HG03432 (cell line): ENCODE measurements around the gene MACROH2A2.
A peak's percentile ranks its signal among the peaks of the same experiment; 100 is the strongest.
"Not testable (repeated sequence)": the region's sequence is repeated elsewhere in the genome, so short reads cannot be mapped to it uniquely, and the experiment has no call there.

Source experiments
- ATAC-seq: cut with Tn5 transposase; IDR thresholded peaks from one replicate; pipeline ENCODE4 v1.9.1; 2021; ENCODE audit warnings: mild to moderate bottlenecking, moderate library complexity; ENCODE audit not compliant: unreplicated experiment

MACROH2A2 gene

DNA sequence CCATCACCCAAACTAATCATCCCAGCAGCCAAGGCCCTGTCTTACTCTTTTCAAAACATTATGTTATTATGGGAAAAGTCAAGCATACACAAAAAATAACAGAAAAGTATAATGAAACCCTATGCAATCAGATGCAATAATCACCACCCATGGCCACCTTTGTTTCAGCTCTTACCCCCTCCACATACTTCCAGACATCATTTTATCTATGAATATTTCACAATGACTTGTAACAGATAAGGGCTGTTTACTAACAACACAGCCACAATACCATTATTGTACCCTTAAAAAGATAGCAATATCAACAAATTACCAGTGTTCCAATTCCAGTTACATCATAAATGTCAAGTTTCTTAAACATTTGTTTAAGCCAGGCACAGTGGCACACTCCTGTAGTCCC is 44.8 kb downstream of the MACROH2A2 start:
- no peak for ATAC-seq

DNA sequence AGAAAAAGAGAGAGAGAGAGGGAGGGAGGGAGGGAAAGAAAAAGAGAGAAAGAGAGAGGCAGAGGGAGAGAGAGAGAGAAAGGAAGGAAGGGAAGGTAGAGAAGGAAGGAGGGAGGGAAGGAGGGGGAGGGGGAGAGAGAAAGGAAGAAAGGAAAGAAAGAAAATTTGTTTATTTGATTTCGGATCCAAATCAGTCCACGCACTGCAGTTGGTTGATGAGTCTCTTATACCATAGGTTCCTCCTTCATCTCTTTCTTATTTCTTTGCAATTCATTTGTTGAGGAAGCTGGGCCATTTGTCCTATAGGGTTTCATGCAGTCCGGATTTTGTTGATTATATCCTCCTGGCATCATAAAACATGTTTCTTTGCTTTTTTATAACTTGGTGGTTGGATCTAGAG is 45.6 kb downstream of the MACROH2A2 start:
- no peak for ATAC-seq

DNA sequence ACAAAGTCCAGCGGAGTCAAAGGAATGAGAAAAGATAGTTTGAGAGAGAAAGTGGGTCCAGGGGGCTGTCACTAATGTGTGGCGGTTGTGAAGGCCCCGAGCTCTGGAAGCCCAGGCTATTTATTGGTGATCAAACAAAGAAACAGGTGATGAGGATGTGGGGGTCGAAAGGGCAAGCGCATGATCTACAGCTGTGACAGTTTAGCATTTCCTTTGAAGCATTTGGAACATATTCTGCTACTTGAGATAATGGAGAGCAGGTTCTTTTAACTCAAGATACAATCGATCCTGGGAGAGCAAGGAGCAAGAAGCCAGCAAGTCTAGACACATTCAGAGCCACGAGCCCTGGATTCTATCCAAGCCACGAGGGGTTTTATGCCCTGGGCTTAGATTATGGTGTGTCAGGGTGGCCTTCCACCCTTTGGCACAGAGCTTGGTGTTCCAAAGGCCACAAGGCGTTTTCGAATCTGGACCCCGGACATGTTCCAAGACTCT is 48.5 kb downstream of the MACROH2A2 start:
- not testable (repeated sequence) for ATAC-seq

DNA sequence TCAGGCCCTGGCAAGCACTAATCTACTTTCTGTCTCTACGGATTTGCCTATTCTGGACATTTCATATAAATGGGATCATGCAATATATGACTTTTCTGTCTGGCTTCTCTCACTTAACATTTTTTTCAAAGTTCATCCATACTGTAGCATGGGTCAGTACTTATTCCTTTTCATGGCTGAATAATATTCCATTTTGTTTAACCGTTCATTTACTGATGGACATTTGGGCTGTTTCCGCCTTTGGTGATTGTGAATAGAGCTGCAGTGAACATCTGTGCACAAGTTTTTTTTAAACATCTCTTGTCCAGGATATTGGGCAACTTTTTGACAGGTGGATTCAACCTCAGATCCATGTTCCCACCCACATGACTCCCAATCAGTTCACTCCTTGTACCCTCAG is 49.0 kb downstream of the MACROH2A2 start:
- no peak for ATAC-seq

DNA sequence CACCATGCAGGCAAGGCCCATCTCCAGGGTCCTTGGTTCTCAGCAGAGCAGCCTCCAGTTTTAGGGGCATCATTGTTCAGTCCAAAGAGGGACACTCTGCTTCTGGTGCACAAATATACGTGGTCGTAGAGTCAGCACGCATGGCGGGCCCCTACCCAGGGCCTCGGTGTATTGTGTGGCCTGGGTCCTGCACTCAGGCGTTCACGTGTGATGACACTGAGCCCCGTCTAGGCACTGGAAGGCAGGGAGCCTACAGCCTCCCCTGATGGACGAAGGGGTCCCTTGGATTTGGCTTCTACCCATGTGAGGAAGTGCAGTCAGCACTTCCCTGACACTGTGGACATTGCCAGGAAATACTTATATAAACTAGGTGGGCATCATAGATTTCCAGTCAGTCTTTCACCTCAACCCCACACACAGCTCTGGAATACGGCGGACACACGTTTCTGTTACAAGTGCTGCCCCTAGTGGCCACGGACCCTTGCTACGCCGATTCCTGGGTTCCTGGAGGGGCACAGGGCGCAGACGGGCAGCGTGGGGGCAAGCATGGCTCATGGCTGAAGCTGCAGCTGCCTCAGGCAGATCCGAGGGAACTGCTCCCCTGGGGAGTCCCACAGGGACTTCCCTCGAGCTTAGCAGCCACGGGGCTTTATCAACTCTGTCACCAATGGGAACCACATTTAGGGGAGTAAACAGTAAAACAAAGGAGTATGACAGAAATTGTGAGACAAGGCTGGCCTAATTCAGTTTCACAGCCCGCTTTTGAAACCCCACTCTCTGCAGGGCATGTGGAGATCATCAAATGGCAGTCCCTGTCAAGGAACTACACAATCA is 54.5 kb downstream of the MACROH2A2 start:
- peak; percentile 75 for ATAC-seq

DNA sequence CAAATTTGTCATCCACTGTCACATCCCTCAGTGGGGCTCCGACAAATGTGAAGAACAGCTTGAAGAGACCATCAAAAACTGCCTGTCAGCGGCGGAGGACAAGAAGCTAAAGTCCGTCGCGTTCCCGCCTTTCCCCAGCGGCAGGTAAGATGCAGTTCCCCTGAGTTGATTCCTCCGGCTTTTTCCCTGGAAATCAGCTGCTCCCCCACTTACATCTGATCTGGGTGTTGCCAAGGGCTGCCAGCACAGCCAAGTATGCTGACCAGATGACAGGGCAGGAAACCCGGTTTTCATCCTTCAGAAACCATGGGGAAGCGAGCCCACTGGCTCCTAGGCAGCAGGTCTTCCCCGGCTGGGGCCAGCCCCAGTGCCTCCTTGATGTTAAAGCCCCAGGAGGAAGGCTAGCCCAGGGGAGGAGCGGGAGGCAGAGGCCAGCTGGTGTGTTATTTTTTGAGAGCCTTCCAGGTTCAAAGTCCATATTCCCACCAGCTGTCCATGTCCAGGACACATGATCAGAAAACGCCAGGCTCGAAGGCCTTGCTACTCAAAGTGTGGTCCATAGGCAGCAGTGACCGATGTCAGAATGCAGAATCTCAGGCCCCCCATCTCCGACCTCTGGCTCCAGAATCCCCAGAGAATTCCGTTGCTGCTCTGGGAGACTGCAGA is 56.6 kb downstream of the MACROH2A2 start:
- ATAC-seq, result no peak

DNA sequence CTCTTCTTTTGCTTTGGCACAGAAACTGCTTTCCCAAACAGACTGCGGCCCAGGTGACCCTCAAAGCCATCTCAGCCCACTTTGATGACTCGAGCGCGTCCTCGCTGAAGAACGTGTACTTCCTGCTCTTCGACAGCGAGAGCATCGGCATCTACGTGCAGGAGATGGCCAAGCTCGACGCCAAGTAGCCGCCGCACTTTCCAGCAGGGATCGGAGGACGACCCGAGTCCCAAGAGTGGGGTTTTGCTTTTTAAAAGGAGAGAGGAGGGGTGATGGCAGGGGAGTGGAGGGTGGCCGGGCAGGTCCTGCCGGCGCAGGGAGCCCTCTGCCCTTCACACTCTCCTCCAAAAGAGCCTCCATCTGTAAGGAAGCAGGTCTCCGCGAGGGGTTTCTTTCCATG is 58.9 kb downstream of the MACROH2A2 start:
- no peak for ATAC-seq

DNA sequence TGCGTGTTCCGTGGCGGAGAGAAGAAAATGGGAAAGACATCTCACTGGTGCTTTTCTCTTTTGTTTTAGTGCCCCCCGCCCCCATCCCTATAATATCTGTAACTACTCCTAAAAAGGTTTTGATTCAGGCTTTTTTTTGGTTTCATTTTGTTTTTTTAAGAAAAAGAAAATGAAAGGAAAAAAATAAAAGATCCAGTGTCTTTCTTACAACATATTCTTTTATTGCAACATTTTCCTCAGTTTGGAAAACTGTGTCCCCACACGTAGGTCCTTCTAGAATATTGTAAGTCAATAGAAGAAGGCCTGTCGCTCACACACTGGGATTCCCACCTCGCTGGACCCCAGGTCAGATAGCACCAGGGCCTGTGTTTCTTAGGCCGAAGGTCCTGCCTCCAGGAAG is 59.4 kb downstream of the MACROH2A2 start:
- ATAC-seq, result no peak

DNA sequence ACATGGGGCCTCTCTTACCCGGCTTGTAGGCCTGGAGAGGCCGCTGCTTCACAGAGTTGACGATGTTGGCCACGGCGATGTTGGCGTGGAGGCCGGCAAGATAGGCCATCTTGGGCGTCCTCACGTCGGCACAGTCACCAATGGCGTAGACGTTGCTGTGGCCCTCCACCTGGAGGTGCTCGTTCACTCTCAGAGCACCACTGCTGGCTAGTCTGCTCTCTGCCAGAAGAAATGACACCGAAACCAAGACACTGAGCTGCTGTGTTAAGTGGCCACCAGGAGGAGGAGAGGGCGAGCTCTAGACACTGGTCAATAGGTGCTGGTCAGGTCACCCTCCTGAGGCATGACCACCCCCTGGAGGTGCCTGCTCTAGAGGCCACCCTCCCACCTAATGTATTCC is 62.3 kb downstream of the MACROH2A2 start:
- no peak for ATAC-seq

DNA sequence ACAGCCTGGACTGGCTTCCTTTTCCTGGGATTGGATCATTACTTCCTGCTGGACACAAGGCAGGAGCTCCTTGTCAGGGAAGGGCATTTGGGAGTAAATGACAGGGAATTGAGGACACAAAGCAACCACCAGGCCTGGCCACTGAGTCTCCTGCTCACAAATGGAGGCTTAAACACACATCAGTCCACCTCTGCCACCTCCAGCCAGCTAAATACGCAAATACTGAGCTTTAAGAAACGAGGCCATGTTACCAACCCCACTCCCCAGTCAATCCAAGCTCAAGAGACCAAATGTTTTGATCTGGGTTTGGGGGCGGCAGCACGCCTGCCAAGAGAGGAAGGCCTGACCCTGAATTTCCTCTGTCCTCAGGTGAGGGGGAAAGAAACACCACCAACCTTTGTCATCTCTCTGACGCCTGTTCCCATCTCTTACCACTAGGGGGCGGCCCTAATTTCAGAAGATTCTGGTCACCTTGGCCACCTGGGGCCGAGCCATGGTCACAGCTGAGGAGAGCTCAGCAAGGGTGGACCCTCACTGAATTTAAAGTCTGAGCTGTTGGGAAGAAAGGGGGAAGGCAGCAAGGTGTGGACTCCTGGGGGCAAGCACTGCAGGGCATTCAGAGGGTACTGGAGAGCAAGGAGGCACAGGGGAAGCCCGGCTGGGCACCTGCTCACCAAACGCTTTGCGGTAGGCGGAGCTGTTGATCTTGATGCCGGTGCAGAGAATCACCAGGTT is 63.5 kb downstream of the MACROH2A2 start:
- no peak for ATAC-seq

DNA sequence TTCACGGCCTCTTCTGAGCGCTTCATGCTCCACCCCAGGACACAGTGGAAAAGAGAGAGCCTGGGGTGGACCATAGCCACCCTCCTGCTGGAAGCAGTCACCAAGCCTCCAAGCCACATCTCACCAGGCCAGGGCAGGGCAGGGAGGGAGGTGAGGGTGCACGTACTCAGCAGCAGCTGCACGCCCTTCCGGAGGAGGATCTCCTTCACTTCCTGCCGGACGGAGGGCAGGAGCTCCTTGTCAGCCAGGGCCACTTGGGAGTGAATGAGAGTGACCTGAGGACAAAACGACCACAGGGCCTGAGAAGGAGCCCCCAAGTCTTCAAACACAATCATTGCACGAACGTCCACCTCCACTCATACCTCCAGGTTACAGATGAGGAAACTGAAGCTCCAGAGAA is 65.0 kb downstream of the MACROH2A2 start:
- ATAC-seq, result no peak

DNA sequence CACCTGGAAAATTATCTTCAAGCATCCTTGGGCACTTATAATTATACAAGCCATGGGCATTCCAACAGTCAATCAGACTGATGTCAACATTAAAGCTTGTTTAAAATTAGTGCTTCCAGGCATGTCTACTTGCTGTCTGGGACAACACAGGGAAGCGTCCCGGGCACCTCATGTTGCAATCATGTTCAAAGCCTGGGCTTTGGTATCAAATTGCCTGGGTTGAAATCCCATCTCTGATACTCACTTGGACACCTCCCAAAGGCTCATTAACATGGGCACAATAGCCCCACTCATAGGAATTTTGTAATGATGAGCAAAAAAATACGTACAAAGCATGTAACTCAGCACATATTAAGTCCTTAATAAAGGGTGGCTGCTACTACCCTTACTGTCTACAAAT is 65.5 kb downstream of the MACROH2A2 start:
- no peak for ATAC-seq

DNA sequence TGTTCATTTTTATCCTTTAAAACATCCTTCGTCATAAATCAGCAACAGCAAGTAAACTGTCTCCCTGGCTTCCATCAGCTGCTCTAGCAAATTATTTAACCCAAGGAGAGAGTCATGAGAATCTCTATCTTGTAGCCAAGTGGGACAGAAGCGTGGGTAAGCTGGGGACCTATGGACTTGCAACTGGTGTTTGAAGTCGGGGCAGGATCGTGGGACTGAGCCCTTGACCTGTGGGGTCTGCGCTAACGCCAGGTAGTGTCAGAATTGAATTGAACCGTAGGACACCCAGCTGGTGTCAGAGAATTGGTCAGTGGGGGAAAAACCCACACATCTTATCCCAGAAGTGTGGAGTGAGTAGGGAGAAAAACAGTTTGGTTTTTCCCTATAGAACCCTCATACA is 66.6 kb downstream of the MACROH2A2 start:
- no peak for ATAC-seq

DNA sequence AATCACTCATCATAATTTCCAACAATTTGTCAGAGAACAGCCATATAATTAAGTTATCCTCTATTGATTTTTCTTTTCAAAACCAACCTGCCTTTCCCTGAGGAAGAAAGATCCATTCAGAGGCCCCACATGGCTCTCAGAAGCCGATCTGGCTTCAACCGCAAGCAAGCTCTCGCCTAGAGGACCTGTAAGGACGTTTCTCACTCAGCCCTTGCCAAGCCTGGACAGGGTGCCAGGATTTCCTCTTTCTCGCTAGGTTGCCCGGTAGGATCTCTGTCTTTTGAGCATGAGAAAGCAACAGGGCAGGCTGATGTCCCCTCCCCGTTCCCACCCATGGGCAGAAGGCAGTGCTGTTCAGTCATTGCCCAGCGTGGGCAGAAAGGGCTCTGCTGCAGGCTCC is 67.0 kb downstream of the MACROH2A2 start:
- no peak for ATAC-seq

DNA sequence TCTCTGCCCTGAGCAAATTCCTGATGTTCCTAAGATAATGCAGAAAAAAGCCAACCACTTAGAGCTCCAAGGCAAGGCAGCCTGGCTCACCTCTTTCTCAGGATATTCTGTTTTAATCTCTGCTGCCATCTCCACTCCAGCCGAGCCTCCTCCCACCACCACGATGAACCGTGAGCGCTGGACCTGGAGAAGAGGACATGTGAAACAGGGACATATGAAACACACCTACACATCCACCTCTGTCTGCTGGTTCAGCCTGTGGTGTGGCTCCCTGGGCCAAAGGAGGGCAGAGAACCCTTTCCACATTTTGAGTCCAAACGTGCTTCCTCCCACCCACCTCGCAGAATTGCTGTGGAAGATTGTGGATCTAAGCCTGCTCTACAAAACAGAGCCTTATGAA is 67.8 kb downstream of the MACROH2A2 start:
- ATAC-seq, result no peak

DNA sequence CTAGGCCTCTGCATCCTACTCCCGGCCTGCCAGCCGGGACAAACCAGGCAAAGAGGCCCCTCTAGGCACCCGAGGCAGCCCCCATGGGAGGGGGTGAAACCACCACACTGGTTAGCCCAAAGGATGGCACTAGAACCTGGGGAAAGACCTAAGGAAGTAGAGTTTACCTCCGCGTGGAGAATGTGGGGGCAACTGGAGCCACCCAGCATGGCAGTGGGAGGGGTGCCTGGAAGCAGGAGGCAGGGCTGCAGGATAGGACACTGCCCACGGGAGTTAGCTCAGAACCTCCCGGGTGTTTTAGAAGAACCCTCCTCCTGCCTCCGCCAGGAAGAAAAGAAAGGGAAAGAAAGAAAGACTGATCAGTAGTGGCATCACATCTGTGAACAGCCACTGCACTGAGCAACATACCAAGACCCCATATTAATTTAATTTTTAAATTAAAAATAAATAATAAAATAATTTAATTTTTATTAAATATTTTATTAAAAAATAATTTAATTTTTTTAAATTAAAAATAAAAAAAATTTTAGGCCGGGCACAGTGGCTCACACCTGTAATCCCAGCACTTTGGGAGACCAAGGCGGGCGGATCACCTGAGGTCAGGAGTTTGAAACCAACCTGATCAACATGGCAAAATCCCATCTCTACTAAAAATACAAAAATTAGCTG is 68.8 kb downstream of the MACROH2A2 start:
- ATAC-seq, result no peak

DNA sequence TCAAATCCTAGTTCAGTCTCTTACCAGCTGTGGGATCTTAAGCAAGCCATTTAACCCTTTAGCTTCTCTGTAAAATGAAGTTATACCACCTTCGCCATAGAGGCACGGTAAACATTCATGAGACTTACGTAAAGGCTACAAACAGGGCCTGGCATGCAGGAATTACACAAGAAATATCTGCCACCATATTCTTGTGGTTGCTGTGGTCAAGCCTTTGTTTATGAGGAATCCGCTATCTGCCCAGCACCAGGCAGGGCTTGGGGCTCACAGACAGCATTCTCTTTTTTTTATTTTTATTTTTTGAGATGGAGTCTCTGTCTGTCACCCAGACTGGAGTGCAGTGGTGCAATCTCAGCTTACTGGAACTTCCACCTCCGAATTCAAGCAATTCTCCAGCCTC is 70.1 kb downstream of the MACROH2A2 start:
- ATAC-seq, result no peak

DNA sequence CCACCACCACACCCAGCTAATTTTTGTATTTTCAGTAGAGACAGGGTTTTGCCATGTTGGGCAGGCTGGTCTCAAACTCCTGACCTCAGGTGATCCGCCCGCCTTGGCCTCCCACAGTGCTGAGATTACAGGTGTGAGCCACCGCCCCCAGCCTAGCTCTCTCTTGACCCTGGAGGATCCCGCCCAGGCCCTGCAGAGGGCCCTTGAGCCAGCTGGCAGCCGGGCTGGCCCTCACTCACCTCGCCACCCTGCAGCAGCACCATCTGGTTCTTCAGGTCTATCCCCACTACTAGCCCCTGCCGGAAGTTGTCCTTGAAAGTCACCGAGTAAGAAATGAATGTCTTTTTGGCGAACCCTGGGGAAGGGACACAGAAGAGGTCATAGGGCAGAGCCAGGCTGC is 70.5 kb downstream of the MACROH2A2 start:
- ATAC-seq, result not testable (repeated sequence)

DNA sequence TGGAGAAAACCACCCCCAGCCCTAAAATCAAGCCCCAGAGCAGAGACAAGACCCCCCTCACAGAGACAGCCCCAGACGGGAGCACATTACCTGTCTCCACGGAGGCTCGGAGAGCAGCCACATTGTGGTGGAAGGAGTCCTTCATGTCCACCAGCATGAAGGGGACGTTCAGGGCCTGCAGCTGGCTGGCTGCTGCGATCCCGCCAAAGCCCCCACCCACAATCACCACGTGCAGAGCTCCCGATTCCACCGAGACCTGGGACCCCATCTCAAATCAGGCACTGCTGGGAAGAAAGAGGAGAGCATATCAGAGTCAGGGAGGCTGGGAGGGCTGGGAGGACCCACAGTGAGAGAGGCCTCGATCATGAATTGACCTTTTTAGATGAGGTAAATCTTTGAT is 71.2 kb downstream of the MACROH2A2 start:
- ATAC-seq, result no peak

DNA sequence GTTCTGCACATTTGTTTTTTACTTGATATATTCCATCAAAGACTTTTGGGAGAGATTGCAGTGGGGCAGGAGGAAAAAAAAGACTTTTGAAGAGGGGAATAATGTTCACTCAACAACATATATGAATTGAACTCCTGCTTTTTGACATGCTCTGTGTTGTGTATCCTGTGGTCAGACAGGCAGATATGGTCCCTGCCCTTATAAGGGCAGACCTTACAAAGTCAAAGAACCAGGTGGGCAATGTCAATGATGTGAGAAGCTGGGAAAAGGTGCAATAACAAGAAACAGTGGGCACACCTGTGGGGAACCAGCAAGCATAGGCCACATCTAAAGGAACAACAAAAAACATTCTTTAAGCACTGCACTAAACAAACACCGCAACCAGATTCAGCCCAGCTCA is 71.8 kb downstream of the MACROH2A2 start:
- no peak for ATAC-seq

DNA sequence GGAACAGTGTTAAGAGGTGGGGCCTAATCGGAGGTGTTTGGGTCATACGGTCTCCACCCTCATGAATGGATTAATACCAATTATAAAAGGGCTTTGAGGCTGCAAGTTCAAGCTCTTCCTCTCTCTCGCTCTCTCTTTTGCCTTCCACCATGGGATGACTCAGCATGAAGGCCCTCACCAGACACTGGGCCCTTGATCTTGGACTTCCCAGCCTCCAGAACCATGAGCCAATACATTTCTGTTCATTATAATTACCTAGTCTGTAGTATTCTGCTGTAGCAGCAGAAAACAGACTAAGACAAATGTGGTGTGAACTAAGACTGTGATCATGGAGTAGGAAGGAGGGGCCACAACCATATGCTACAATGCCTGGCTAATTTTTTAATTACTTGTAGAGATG is 72.3 kb downstream of the MACROH2A2 start:
- ATAC-seq, result no peak
